Loucy (cell line): ENCODE data around the gene CEP55.

Experiments used
- H2AFZ ChIP-seq: fragments of 200-600 bp; sonication (generic); 2 replicates; pipeline ENCODE4 v1.6.0; 2016; ENCODE audit warnings: antibody characterized with exemption, mild to moderate bottlenecking, low read length, moderate library complexity
- H3F3A ChIP-seq: fragments of 200-600 bp; 2 replicates; pipeline ENCODE4 v1.6.0; 2016; ENCODE audit warnings: antibody characterized with exemption, low read depth, mild to moderate bottlenecking
- H3K27me3 ChIP-seq: fragments of 200-600 bp; sonication (generic); 2 replicates; pipeline ENCODE4 v1.6.1; 2014; ENCODE audit warnings: low read length, mild to moderate bottlenecking; ENCODE audit not compliant: insufficient read depth, poor library complexity, severe bottlenecking
- H3K36me3 ChIP-seq: fragments of 200-600 bp; sonication (generic); 2 replicates; pipeline ENCODE4 v1.6.1; 2016; ENCODE audit warnings: low read length; ENCODE audit not compliant: insufficient read depth
- H3K4me1 ChIP-seq: fragments of 200-600 bp; sonication (generic); 2 replicates; pipeline ENCODE4 v1.5.1; 2014; ENCODE audit warnings: low read length, mild to moderate bottlenecking; ENCODE audit not compliant: insufficient read depth, poor library complexity, severe bottlenecking
- H3K4me2 ChIP-seq: fragments of 200-600 bp; sonication (generic); 2 replicates; pipeline ENCODE4 v1.6.0; 2014; ENCODE audit warnings: antibody characterized with exemption, low read length, low read depth, mild to moderate bottlenecking; ENCODE audit not compliant: poor library complexity, severe bottlenecking
- H3K4me3 ChIP-seq: fragments of 200-600 bp; sonication (generic); 2 replicates; pipeline ENCODE4 v1.5.1; 2014; ENCODE audit warnings: low read length, mild to moderate bottlenecking, mixed read lengths; ENCODE audit not compliant: poor library complexity, severe bottlenecking
- H3K79me2 ChIP-seq: fragments of 200-600 bp; sonication (generic); 2 replicates; pipeline ENCODE4 v1.6.1; 2014; ENCODE audit warnings: low read length; ENCODE audit not compliant: insufficient read depth
- H3K9ac ChIP-seq: fragments of 200-600 bp; sonication (generic); 2 replicates; pipeline ENCODE4 v1.6.0; 2014; ENCODE audit warnings: mild to moderate bottlenecking, low read depth, low read length, moderate library complexity; ENCODE audit not compliant: poor library complexity, severe bottlenecking
- H3K9me2 ChIP-seq: fragments of 200-600 bp; sonication (generic); replicated peaks from 2 replicates; pipeline ENCODE4 v1.6.1; 2016; ENCODE audit warnings: low read depth, low read length, mixed read lengths
- H3K9me3 ChIP-seq: fragments of 200-600 bp; sonication (generic); 2 replicates; pipeline ENCODE4 v1.6.1; 2014; ENCODE audit warnings: mild to moderate bottlenecking, antibody characterized with exemption, low read length, low read depth; ENCODE audit not compliant: insufficient read depth
- H4K20me1 ChIP-seq: fragments of 200-600 bp; sonication (generic); 2 replicates; pipeline ENCODE4 v1.6.0; 2014; ENCODE audit warnings: antibody characterized with exemption, low read length, mild to moderate bottlenecking; ENCODE audit not compliant: insufficient read depth, poor library complexity, severe bottlenecking
- EZH2phosphoT487 ChIP-seq: fragments of 200-600 bp; IDR thresholded peaks from 2 replicates; pipeline ENCODE4 v1.6.1; 2018; ENCODE audit warnings: antibody characterized with exemption, mild to moderate bottlenecking, moderate library complexity, borderline replicate concordance
- TF ChIP-seq, protein P1 (sequence below): fragments of 200-600 bp; sonication (generic); conservative IDR thresholded peaks from 2 replicates; pipeline ENCODE4 v1.5.1; 2014; ENCODE audit warnings: mild to moderate bottlenecking, antibody characterized with exemption, low read length

CEP55 gene

GRCh38 chr10:93573051-93573909, 76.9 kb downstream of the CEP55 start:
- H3K4me3 ChIP-seq = no peak overlapping the region

GRCh38 chr10:93573924-93574323, 77.5 kb downstream of the CEP55 start:
- H3F3A ChIP-seq = no peaks in the 10 kb centered on the region
- H3K4me3 ChIP-seq = no peak overlapping the region
- peaks cover 12% of the 10 kb centered on the region for H3K4me1 ChIP-seq
- no peak overlapping the region for H3K4me2 ChIP-seq
- H3K27me3 ChIP-seq = no peaks in the 10 kb centered on the region
- H4K20me1 ChIP-seq = no peaks in the 10 kb centered on the region
- no peak overlapping the region for H2AFZ ChIP-seq
- no peaks in the 10 kb centered on the region for H3K9me3 ChIP-seq
- no peaks in the 10 kb centered on the region for H3K36me3 ChIP-seq
- H3K9ac ChIP-seq = no peak overlapping the region
- H3K9me2 ChIP-seq = no peaks in the 10 kb centered on the region
- TF ChIP-seq, protein P1, sequence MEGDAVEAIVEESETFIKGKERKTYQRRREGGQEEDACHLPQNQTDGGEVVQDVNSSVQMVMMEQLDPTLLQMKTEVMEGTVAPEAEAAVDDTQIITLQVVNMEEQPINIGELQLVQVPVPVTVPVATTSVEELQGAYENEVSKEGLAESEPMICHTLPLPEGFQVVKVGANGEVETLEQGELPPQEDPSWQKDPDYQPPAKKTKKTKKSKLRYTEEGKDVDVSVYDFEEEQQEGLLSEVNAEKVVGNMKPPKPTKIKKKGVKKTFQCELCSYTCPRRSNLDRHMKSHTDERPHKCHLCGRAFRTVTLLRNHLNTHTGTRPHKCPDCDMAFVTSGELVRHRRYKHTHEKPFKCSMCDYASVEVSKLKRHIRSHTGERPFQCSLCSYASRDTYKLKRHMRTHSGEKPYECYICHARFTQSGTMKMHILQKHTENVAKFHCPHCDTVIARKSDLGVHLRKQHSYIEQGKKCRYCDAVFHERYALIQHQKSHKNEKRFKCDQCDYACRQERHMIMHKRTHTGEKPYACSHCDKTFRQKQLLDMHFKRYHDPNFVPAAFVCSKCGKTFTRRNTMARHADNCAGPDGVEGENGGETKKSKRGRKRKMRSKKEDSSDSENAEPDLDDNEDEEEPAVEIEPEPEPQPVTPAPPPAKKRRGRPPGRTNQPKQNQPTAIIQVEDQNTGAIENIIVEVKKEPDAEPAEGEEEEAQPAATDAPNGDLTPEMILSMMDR = no peak
- TF ChIP-seq EZH2phosphoT487 = no peak
- H3K79me2 ChIP-seq = no peaks in the 10 kb centered on the region

More at GRCh38 chr10:93573051-93573909, 76.9 kb downstream of the CEP55 start:
- H3K79me2 ChIP-seq = no peaks in the 10 kb centered on the region
- H2AFZ ChIP-seq = no peak overlapping the region
- no peaks in the 10 kb centered on the region for H4K20me1 ChIP-seq
- H3K27me3 ChIP-seq = no peaks in the 10 kb centered on the region
- no peak overlapping the region for H3K4me2 ChIP-seq
- peaks cover 12% of the 10 kb centered on the region for H3K4me1 ChIP-seq
- H3K9me2 ChIP-seq = no peaks in the 10 kb centered on the region
- H3K9ac ChIP-seq = no peak overlapping the region
- no peaks in the 10 kb centered on the region for H3F3A ChIP-seq
- TF ChIP-seq, protein P1 = no peak
- TF ChIP-seq EZH2phosphoT487 = no peak
- no peaks in the 10 kb centered on the region for H3K9me3 ChIP-seq
- H3K36me3 ChIP-seq = no peaks in the 10 kb centered on the region

DNA sequence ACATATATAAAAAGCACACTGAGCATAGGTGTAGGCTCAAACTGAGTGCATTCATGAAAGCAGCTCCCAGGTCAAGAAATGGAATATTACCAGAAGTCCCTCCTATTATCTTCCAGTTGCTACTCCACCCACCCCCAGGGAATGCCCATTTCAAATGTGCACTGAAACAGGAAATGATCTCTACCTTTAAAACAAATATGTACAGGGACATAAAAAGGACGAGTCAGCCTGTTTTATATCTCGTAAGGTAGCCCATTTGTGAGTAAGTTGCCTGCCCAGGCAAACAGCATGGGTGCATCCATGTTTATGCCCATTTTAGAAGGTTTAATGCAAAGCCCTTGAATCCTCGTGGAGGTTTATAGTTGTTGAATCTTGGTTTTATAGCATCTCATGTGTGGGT, 80.5 kb downstream of the CEP55 start:
- H3K9me3 ChIP-seq = no peaks in the 10 kb centered on the region
- no peaks in the 10 kb centered on the region for H3K9me2 ChIP-seq
- H4K20me1 ChIP-seq = no peaks in the 10 kb centered on the region
- no peak overlapping the region for H2AFZ ChIP-seq
- no peaks in the 10 kb centered on the region for H3F3A ChIP-seq
- no peaks in the 10 kb centered on the region for H3K27me3 ChIP-seq
- H3K4me2 ChIP-seq = no peak overlapping the region
- H3K4me3 ChIP-seq = no peak overlapping the region
- H3K4me1 ChIP-seq = peaks cover 12% of the 10 kb centered on the region
- H3K36me3 ChIP-seq = no peaks in the 10 kb centered on the region
- H3K9ac ChIP-seq = no peak overlapping the region
- TF ChIP-seq EZH2phosphoT487 = no peak
- TF ChIP-seq, protein P1 = no peak
- H3K79me2 ChIP-seq = no peaks in the 10 kb centered on the region
